ENCODE results near the gene HIVEP3. TPM values are rescaled to one million over a fixed set of nuclear protein-coding genes. Genes with fewer than 3 reads are reported as not detected.

The HIVEP3 gene
- total and polyA plus RNA-seq, 3 donors from 2014 or later = 4.8 to 7.3 (median 7.2) TPM

- TF ChIP-seq POLR2A (IDR thresholded peaks at IDR 0.05) (no peak), CTCF (IDR thresholded peaks at IDR 0.05) (no peak)
- WGBS, 2 donors = 75% methylated on average over 4 of the region's 4 CpGs; no CpG with 5 or more reads in 1 of the 2 donors
- DNase-seq = no peak
- Histone ChIP-seq H3K4me1 (no peaks in the 10 kb centered on the region), H3K4me3 (no peak overlapping the region), H3K27ac (no peak overlapping the region), H3K36me3 (ENCODE audit: low read depth, missing control alignments) (no peaks in the 10 kb centered on the region), H3K27me3 (no peaks in the 10 kb centered on the region), H3K9me3 (no peaks in the 10 kb centered on the region)
- intact Hi-C loops (cut with DNase I; ENCODE audit: low total_unique reads) = no loop called here
Measured at GRCh38 chr1:41762251-41762650, 156.5 kb downstream of the HIVEP3 start.

GRCh38 chr1:41758904-41759548 lies 159.7 kb downstream of the HIVEP3 start:
- Histone ChIP-seq H3K4me3 (no peak overlapping the region), H3K9me3 (no peaks in the 10 kb centered on the region), H3K4me1 (no peaks in the 10 kb centered on the region), H3K27ac (no peak overlapping the region), H3K27me3 (no peaks in the 10 kb centered on the region), H3K36me3 (ENCODE audit: low read depth, missing control alignments) (no peaks in the 10 kb centered on the region)
- DNase-seq = no peak
- no peak for TF ChIP-seq CTCF (IDR thresholded peaks at IDR 0.05)
- no peak for TF ChIP-seq POLR2A (IDR thresholded peaks at IDR 0.05)
- 91 to 96% methylated on average over 3 of the region's 3 CpGs for WGBS, 2 donors
- intact Hi-C loops (cut with DNase I; ENCODE audit: low total_unique reads) = no loop called here

- H3K36me3 ChIP-seq (ENCODE audit: low read depth, missing control alignments) = no peaks in the 10 kb centered on the region
- TF ChIP-seq CTCF (IDR thresholded peaks at IDR 0.05) = no peak
- TF ChIP-seq POLR2A (IDR thresholded peaks at IDR 0.05) = no peak
Measured at GRCh38 chr1:41758500-41758899, 160.2 kb downstream of the HIVEP3 start.

GRCh38 chr1:41754540-41754939 lies 164.2 kb downstream of the HIVEP3 start:
- 86 to 89% methylated on average over 6 of the region's 6 CpGs for WGBS, 2 donors
- no peak for DNase-seq
- no peak for TF ChIP-seq CTCF (IDR thresholded peaks at IDR 0.05)
- H3K27ac ChIP-seq = no peak overlapping the region
- no peak overlapping the region for H3K4me3 ChIP-seq
- H3K27me3 ChIP-seq = no peaks in the 10 kb centered on the region
- H3K36me3 ChIP-seq (ENCODE audit: low read depth, missing control alignments) = no peaks in the 10 kb centered on the region
- intact Hi-C loops (cut with DNase I; ENCODE audit: low total_unique reads) = no loop called here
- H3K9me3 ChIP-seq = no peaks in the 10 kb centered on the region
- peaks cover 4% of the 10 kb centered on the region for H3K4me1 ChIP-seq

More at GRCh38 chr1:41758500-41758899, 160.2 kb downstream of the HIVEP3 start:
- DNase-seq = no peak
- WGBS, 2 donors = 92% methylated on average over 2 of the region's 2 CpGs
- Histone ChIP-seq H3K4me3 (no peak overlapping the region), H3K27me3 (no peaks in the 10 kb centered on the region), H3K9me3 (no peaks in the 10 kb centered on the region), H3K27ac (no peak overlapping the region), H3K4me1 (no peaks in the 10 kb centered on the region)
- intact Hi-C loops (cut with DNase I; ENCODE audit: low total_unique reads) = no loop called here
